ENCODE data around the gene COL6A3. TPM values are rescaled to one million over a fixed set of nuclear protein-coding genes. Genes with fewer than 3 reads are reported as not detected.

The COL6A3 gene
- total RNA-seq, 2 donors from 2014 or later, result 1.9 to 2.6 TPM

DNA sequence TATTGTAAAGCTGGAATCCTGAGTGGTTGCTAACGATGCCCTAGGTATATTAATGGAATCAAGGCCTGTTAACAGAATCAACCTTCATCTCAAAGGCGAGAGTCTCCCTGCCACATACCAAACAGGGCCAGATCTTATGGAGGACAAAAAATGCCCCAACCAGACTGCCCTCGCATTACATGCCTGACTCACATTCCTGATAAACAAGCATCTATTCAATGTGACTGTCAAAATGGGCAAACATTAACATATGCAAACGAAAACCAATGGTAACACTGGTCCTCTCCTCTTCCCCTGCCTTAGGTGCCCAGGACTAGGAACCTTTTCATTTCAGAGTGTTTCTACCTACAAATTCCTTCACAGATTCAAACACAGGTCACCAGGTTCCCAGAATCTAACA lies 83.4 kb downstream of the COL6A3 start:
- H3K27ac Mint-ChIP-seq, result no peak overlapping the region
- ATAC-seq, result no peak

DNA sequence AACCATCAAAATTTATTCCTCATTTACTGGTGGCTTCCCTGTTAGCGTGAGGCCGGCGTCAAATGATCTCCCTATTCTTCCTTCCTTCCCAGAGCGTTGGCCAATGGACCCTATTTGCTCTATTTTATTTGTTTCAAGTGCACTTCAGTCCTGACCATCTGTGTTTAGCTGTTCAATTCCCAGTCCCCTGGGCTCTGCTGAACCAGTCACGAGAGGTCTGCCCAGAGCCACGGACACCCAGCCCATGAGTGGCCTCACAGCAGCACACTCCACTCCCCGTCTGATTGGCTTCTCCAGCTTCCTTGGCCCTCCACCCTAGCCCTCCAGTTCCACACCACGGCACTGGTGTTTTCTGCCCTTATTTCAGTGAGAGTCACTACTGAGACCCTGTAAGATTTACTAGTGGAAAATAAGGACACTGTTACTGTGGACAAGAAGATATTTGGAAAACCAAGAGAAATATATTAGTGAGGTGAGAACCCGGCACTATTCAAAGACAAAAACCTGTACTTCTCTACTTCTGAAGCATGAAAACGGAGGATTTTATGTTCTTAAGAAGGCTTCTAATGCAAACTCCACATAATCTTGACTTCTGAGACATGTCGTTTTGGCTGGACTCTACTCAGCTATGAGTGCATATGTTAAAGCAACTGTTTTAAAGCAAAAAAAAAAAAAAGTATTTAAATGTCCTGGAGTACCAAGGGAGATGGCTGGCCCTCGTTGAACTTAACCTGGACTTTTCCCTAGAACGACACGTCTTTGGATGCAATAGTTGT lies 86.6 kb downstream of the COL6A3 start:
- Mint-ChIP-seq H3K27me3 (no peaks in the 10 kb centered on the region), H3K4me1 (peaks cover 2% of the 10 kb centered on the region), H3K27ac (no peak overlapping the region), H3K4me3 (no peak overlapping the region), H3K36me3 (ENCODE audit: low read depth) (no peaks in the 10 kb centered on the region)
- no peak for ATAC-seq
- no peak for DNase-seq
- H3K9me3 ChIP-seq (ENCODE audit: control insufficient read depth, low read length, poor library complexity, severe bottlenecking), result no peaks in the 10 kb centered on the region

More for the DNA sequence above, 83.4 kb downstream of the COL6A3 start:
- Mint-ChIP-seq H3K4me3 (no peak overlapping the region), H3K36me3 (ENCODE audit: low read depth) (no peaks in the 10 kb centered on the region), H3K27me3 (no peaks in the 10 kb centered on the region), H3K4me1 (peaks cover 2% of the 10 kb centered on the region)
- no peaks in the 10 kb centered on the region for H3K9me3 ChIP-seq (ENCODE audit: control insufficient read depth, low read length, poor library complexity, severe bottlenecking)
- no peak for DNase-seq

GRCh38 chr2:237326266-237327171 lies 87.4 kb downstream of the COL6A3 start:
- ATAC-seq (no peak), DNase-seq (no peak)
- H3K9me3 ChIP-seq (ENCODE audit: control insufficient read depth, low read length, poor library complexity, severe bottlenecking), result no peaks in the 10 kb centered on the region
- Mint-ChIP-seq H3K4me3 (no peak overlapping the region), H3K36me3 (ENCODE audit: low read depth) (no peaks in the 10 kb centered on the region), H3K27ac (no peak overlapping the region), H3K4me1 (peaks cover 4% of the 10 kb centered on the region), H3K27me3 (no peaks in the 10 kb centered on the region)

DNA sequence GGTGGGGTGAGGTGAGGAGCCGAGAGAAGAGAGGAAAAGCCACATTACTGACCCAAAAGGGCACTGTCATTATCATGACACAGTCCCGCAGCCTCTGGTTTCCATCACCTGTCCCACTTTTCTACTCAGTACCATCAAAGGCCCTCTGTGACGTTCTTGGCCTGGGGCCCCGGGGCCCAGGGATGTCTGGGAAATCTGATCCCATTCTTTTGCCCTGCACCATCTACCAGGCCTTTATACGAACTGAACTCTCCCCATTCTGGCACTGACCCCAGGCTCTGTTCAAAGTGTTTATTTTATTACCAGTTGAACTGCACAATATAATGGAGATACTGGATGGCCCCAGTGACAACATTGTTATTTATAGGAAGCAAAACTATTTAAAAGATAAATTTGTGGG lies 89.1 kb downstream of the COL6A3 start:
- DNase-seq, result no peak
- ATAC-seq, result no peak
- no peaks in the 10 kb centered on the region for H3K9me3 ChIP-seq (ENCODE audit: control insufficient read depth, low read length, poor library complexity, severe bottlenecking)
- no peak overlapping the region for H3K4me3 Mint-ChIP-seq
- peaks cover 16% of the 10 kb centered on the region for H3K27me3 Mint-ChIP-seq
- H3K4me1 Mint-ChIP-seq, result peaks cover 2% of the 10 kb centered on the region
- H3K27ac Mint-ChIP-seq, result no peak overlapping the region
- no peaks in the 10 kb centered on the region for H3K36me3 Mint-ChIP-seq (ENCODE audit: low read depth)

- DNase-seq (no peak), ATAC-seq (no peak)
- Mint-ChIP-seq H3K36me3 (ENCODE audit: low read depth) (no peaks in the 10 kb centered on the region), H3K4me3 (no peak overlapping the region), H3K4me1 (peaks cover 2% of the 10 kb centered on the region), H3K27me3 (peaks cover 20% of the 10 kb centered on the region), H3K27ac (no peak overlapping the region)
- no peaks in the 10 kb centered on the region for H3K9me3 ChIP-seq (ENCODE audit: control insufficient read depth, low read length, poor library complexity, severe bottlenecking)
Measured at GRCh38 chr2:237324405-237324831, 89.5 kb downstream of the COL6A3 start.

DNA sequence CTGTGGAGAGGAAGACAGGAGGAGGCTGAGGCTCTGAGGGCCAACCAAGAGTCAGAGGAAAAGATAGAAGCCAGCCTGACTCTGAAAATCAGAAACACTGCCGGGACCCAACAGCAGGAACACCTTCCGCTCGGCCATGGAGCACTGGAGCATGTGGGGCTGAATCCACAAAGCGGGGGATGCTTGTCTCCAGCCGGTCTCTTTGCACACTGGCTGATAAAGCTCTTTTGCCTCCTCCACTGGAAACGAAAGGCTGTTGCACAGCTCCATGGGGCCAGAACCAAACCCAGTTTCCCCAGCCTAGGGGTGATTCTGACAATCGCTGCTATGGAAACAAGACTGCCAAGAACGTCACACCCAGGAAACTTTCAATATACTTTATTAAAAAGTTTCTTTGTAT lies 90.3 kb downstream of the COL6A3 start:
- H3K4me3 Mint-ChIP-seq, result no peak overlapping the region
- H3K36me3 Mint-ChIP-seq (ENCODE audit: low read depth), result no peaks in the 10 kb centered on the region
- ATAC-seq (no peak), DNase-seq (no peak)
- no peaks in the 10 kb centered on the region for H3K9me3 ChIP-seq (ENCODE audit: control insufficient read depth, low read length, poor library complexity, severe bottlenecking)
- peaks cover 2% of the 10 kb centered on the region for H3K4me1 Mint-ChIP-seq
- peaks cover 26% of the 10 kb centered on the region for H3K27me3 Mint-ChIP-seq
- H3K27ac Mint-ChIP-seq, result no peak overlapping the region

DNA sequence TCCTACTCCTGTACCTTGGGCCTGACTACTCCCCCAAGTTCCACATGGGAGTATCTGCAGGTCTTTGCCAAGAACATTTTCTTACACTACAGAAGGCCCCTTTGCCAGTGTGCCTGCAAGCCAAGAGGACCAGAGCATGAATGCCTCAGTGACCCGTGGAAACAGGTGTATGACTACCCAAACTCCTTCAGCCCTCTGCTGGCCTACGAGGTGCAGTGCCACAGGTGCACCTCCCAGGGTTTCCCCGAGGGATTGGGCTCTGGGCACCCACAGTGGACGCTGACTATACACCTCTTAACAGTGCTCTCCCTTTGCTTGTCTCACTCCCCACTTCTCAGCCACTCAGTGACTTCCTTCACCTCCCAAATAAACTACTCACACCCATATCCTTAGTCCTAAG lies 91.4 kb downstream of the COL6A3 start:
- Mint-ChIP-seq H3K27ac (no peak overlapping the region), H3K4me1 (peaks cover 2% of the 10 kb centered on the region), H3K27me3 (peaks cover 29% of the 10 kb centered on the region), H3K36me3 (ENCODE audit: low read depth) (no peaks in the 10 kb centered on the region), H3K4me3 (no peak overlapping the region)
- ATAC-seq (no peak), DNase-seq (no peak)
- H3K9me3 ChIP-seq (ENCODE audit: control insufficient read depth, low read length, poor library complexity, severe bottlenecking), result no peaks in the 10 kb centered on the region

DNA sequence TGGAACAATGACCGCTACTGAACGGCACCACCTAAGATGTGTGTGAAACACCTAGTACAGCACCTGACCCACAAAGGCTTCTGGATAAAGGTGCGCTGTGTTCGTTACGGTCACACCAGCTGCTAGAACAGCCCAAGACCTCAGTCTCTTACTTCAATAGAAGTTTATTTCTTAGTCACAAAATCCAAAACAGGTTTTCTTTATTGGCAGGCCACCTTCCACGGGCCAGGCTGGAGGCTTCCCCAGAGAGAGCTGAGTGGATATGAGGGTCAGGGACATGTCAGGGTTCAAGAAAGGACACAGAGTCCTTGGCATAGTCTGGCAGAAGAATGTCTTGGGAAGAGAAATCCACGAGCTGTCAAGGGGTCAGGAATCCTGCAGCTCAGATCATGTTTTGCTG lies 92.2 kb downstream of the COL6A3 start:
- Mint-ChIP-seq H3K4me3 (no peak overlapping the region), H3K4me1 (peaks cover 5% of the 10 kb centered on the region), H3K27ac (no peak overlapping the region), H3K27me3 (peaks cover 38% of the 10 kb centered on the region), H3K36me3 (ENCODE audit: low read depth) (no peaks in the 10 kb centered on the region)
- H3K9me3 ChIP-seq (ENCODE audit: control insufficient read depth, low read length, poor library complexity, severe bottlenecking), result no peaks in the 10 kb centered on the region
- no peak for ATAC-seq
- DNase-seq, result no peak

DNA sequence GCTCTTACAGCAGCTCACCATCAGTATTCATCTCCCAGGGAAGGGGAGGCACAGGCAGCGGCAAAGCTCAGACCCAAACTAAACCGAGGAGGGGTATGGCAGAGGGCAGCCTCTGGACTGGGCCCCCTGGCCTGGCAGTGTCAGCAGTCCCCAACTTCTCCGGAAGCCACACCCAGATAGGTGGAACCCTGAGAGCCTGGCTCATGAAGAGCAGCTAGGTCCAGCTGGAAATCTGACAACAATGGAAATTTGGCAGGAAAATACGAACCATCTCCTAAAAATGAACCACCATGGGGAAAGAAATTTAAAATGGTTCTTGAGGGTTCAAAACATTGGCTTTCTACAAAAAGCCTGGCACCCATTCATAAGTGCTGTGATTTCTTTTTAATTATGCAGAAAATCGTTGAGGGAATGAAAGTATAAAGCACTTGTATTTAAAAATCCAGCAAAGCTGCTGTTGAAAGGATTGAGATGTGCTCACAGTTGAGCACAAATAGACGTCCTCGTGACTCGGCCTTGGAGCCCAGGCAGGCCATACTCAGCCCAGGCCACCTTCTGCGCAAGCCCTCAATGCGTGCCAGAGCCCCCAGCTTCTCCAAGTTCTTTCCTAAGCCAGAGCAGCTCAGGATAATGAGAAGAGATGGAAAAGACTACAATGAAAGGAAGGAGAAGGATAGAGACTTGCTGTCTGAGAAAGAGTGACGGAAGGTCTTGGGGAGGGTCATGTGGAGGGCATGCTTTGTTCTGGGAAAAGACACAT lies 93.0 kb downstream of the COL6A3 start:
- H3K36me3 Mint-ChIP-seq (ENCODE audit: low read depth), result no peaks in the 10 kb centered on the region
- peaks cover 5% of the 10 kb centered on the region for H3K4me1 Mint-ChIP-seq
- H3K27ac Mint-ChIP-seq, result no peak overlapping the region
- H3K9me3 ChIP-seq (ENCODE audit: control insufficient read depth, low read length, poor library complexity, severe bottlenecking), result no peaks in the 10 kb centered on the region
- no peak for ATAC-seq
- DNase-seq, result no peak
- peaks cover 39% of the 10 kb centered on the region for H3K27me3 Mint-ChIP-seq
- H3K4me3 Mint-ChIP-seq, result no peak overlapping the region

GRCh38 chr2:237319887-237320286 lies 94.1 kb downstream of the COL6A3 start:
- Mint-ChIP-seq H3K4me3 (no peak overlapping the region), H3K27ac (no peak overlapping the region), H3K36me3 (ENCODE audit: low read depth) (no peaks in the 10 kb centered on the region), H3K4me1 (peaks cover 5% of the 10 kb centered on the region), H3K27me3 (peaks cover 43% of the 10 kb centered on the region)
- H3K9me3 ChIP-seq (ENCODE audit: control insufficient read depth, low read length, poor library complexity, severe bottlenecking), result no peaks in the 10 kb centered on the region
- DNase-seq (no peak), ATAC-seq (no peak)

DNA sequence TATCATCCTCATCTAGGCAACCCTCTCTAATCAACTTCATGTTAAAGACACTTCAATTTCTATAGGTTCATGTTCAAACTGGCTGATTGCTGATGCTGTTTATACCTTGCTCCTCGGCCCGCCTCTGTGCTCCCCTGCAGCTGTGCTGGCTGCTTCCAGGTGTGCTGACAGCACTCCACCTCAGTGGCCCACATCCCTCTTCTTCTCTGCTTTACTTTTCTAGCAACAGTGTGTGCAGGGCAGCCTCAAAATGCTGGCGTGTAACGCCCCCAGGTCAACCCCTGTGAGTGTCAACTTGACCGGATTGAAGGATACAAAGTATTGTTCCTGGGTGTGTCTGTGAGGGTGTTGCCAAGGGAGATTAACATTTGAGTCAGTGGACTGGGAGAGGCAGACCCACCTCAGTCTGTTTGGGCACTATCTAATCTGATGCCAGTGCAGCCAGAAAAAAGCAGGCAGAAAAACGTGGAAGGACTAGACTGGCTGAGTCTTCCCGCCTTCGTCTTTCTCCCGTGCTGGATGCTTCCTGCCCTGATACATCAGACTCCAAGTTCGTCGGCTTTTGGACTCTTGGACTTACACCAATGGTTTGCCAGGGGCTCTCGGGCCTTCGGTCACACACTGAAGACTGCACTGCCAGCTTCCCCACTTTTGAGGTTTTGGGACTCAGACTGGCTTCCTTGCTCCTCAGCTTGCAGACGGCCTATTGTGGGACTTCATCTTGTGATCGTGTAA lies 94.7 kb downstream of the COL6A3 start:
- Mint-ChIP-seq H3K27ac (no peak overlapping the region), H3K4me1 (peaks cover 5% of the 10 kb centered on the region), H3K36me3 (ENCODE audit: low read depth) (no peaks in the 10 kb centered on the region), H3K4me3 (no peak overlapping the region), H3K27me3 (peaks cover 44% of the 10 kb centered on the region)
- no peak for ATAC-seq
- DNase-seq, result no peak
- no peaks in the 10 kb centered on the region for H3K9me3 ChIP-seq (ENCODE audit: control insufficient read depth, low read length, poor library complexity, severe bottlenecking)

GRCh38 chr2:237316339-237316738 lies 97.6 kb downstream of the COL6A3 start:
- H3K4me3 Mint-ChIP-seq, result no peak overlapping the region
- H3K4me1 Mint-ChIP-seq, result peaks cover 2% of the 10 kb centered on the region
- H3K27me3 Mint-ChIP-seq, result peaks cover 59% of the 10 kb centered on the region
- ATAC-seq, result no peak
- no peaks in the 10 kb centered on the region for H3K36me3 Mint-ChIP-seq (ENCODE audit: low read depth)
- no peaks in the 10 kb centered on the region for H3K9me3 ChIP-seq (ENCODE audit: control insufficient read depth, low read length, poor library complexity, severe bottlenecking)
- H3K27ac Mint-ChIP-seq, result no peak overlapping the region
- DNase-seq, result no peak

Data from T-helper 17 cell (primary cell).